NCI-H1092 (cell line): Measurements from ENCODE around the gene SHROOM3.

Experiments
- DNase-seq: peaks from one replicate; lab custom pipeline; 2025; lab: John Stamatoyannopoulos, UW

SHROOM3 gene

GRCh38 chr4:76781698-76782595 lies 346.9 kb downstream of the SHROOM3 start:
- no peak for DNase-seq

GRCh38 chr4:76782837-76783236 lies 347.8 kb downstream of the SHROOM3 start:
- DNase-seq: no peak

GRCh38 chr4:76783836-76784235 lies 348.8 kb downstream of the SHROOM3 start:
- no peak for DNase-seq

GRCh38 chr4:76784237-76784636 lies 349.2 kb downstream of the SHROOM3 start:
- no peak for DNase-seq

- no peak for DNase-seq
Observed at GRCh38 chr4:76787898-76788297, 352.9 kb downstream of the SHROOM3 start.

GRCh38 chr4:76790377-76790776 lies 355.3 kb downstream of the SHROOM3 start:
- DNase-seq: no peak

GRCh38 chr4:76791479-76791878 lies 356.4 kb downstream of the SHROOM3 start:
- DNase-seq: no peak

- DNase-seq: no peak
Observed at GRCh38 chr4:76792418-76792817, 357.4 kb downstream of the SHROOM3 start.

GRCh38 chr4:76795243-76795642 lies 360.2 kb downstream of the SHROOM3 start:
- no peak for DNase-seq

GRCh38 chr4:76799140-76799539 lies 364.1 kb downstream of the SHROOM3 start:
- no peak for DNase-seq

GRCh38 chr4:76799718-76800117 lies 364.7 kb downstream of the SHROOM3 start:
- no peak for DNase-seq

- no peak for DNase-seq
Observed at GRCh38 chr4:76800902-76801301, 365.9 kb downstream of the SHROOM3 start.

GRCh38 chr4:76801621-76802235 lies 366.7 kb downstream of the SHROOM3 start:
- no peak for DNase-seq

- DNase-seq: no peak
Observed at GRCh38 chr4:76802236-76803021, 367.4 kb downstream of the SHROOM3 start.

- no peak for DNase-seq
Observed at GRCh38 chr4:76803522-76803921, 368.5 kb downstream of the SHROOM3 start.

- no peak for DNase-seq
Observed at GRCh38 chr4:76804096-76804495, 369.1 kb downstream of the SHROOM3 start.

GRCh38 chr4:76806346-76806745 lies 371.3 kb downstream of the SHROOM3 start:
- DNase-seq: no peak

- DNase-seq: no peak
Observed at GRCh38 chr4:76806757-76807156, 371.7 kb downstream of the SHROOM3 start.

- no peak for DNase-seq
Observed at GRCh38 chr4:76809594-76810305, 374.7 kb downstream of the SHROOM3 start.

GRCh38 chr4:76811604-76812412 lies 376.8 kb downstream of the SHROOM3 start:
- no peak for DNase-seq

GRCh38 chr4:76813070-76813469 lies 378.0 kb downstream of the SHROOM3 start:
- no peak for DNase-seq
